HepG2 (cell line): ENCODE results near the gene HSD11B1. TPM values are rescaled to one million over a fixed set of nuclear protein-coding genes. Genes with fewer than 3 reads are reported as not detected.

ENCODE experiments used
- ATAC-seq: fragments of 200-7000 bp; cut with Tn5 transposase; 3 replicates; pipeline ENCODE4 v1.9.1; 2020; ENCODE audit warnings: mild to moderate bottlenecking, moderate library complexity
- BruUV-seq: library from RNA; stranded (reverse); fragments of 400-500 nt; replicated peaks from 2 replicates; lab custom pipeline; 2021; lab: Mats Ljungman, UMichigan
- CTCF ChIA-PET: fragments of 300-600 bp; formaldehyde crosslinking; extraction: SDS; loops from one replicate; lab custom pipeline; 2021; ENCODE audit warnings: low total read pairs, inconsistent platforms, low intra/inter-chr PET ratio; lab: Yijun Ruan, JAX
- POLR2A ChIA-PET: fragments of 350-600 bp; sonication (Branson Sonifier 250); formaldehyde crosslinking; loops from one replicate; lab custom pipeline; 2020; ENCODE audit warnings: antibody characterized with exemption, inconsistent platforms; lab: Yijun Ruan, JAX
- DNase-seq: peaks from one replicate; pipeline ENCODE4 v3.0.0-alpha.2; 2015; ENCODE audit warnings: low spot score
- FAIRE-seq: peaks from 3 replicates; lab custom pipeline; 2011; peaks lifted over from hg19 to GRCh38; lab: Jason Lieb, UNC
- H2AFZ ChIP-seq: one replicate; pipeline ENCODE4 v1.6.1; 2011; ENCODE audit warnings: low read length, inconsistent platforms
- H3K27ac ChIP-seq: fragments of 300-600 bp; 3 replicates; pipeline ENCODE4 v1.8.0; 2011; ENCODE audit warnings: mixed run types, mild to moderate bottlenecking, mixed read lengths, low read length, inconsistent platforms; ENCODE audit not compliant: insufficient read depth; ENCODE audit errors: extremely low read length
- H3K27me3 ChIP-seq, 2 experiments: fragments of 200-600 bp in 1 of 2; 2 replicates in 1 of 2; 3 replicates in 1 of 2; pipeline versions ENCODE4 v1.6.0 to v1.8.0; 2011; ENCODE audit warnings: low read length in 2 of 2, mild to moderate bottlenecking in 2 of 2, moderate library complexity in 2 of 2, inconsistent platforms in 1 of 2; ENCODE audit not compliant: insufficient read depth in 2 of 2, control insufficient read depth in 1 of 2
- H3K36me3 ChIP-seq, 2 experiments: fragments of 200-600 bp in 1 of 2; replicated peaks in 1 of 2; 2 replicates in 1 of 2; 3 replicates in 1 of 2; pipeline versions ENCODE4 v1.5.1 to v1.8.0; 2011; ENCODE audit warnings: low read length in 2 of 2, inconsistent platforms in 1 of 2; ENCODE audit not compliant: insufficient read depth in 2 of 2, control insufficient read depth in 1 of 2
- H3K4me1 ChIP-seq: 2 replicates; pipeline ENCODE4 v1.5.1; 2012; ENCODE audit warnings: low read length, inconsistent platforms; ENCODE audit not compliant: insufficient read depth
- H3K4me2 ChIP-seq: 2 replicates; pipeline ENCODE4 v1.6.0; 2011; ENCODE audit warnings: low read depth, low read length, inconsistent platforms
- H3K4me3 ChIP-seq, 3 experiments: fragments of 200-600 bp in 1 of 3; sonication (generic), shearing (Covaris generic) in 1 of 3; replicated peaks in 1 of 3; 2 replicates each; pipeline ENCODE4 v1.5.1; 2011 to 2016; ENCODE audit warnings: low read length in 3 of 3, inconsistent platforms in 2 of 3, low read depth in 2 of 3, mild to moderate bottlenecking in 2 of 3, control low read depth in 1 of 3, mixed read lengths in 1 of 3; ENCODE audit not compliant: insufficient read depth in 1 of 3
- H3K79me2 ChIP-seq: one replicate; pipeline ENCODE4 v1.6.1; 2011; ENCODE audit warnings: low read length, inconsistent platforms; ENCODE audit not compliant: insufficient read depth
- H3K9ac ChIP-seq: 2 replicates; pipeline ENCODE4 v1.6.0; 2011; ENCODE audit warnings: mild to moderate bottlenecking, low read depth, low read length, inconsistent platforms; ENCODE audit not compliant: insufficient read depth
- H3K9me3 ChIP-seq: 2 replicates; pipeline ENCODE4 v1.5.1; 2012; ENCODE audit warnings: mild to moderate bottlenecking, low read length
- H4K20me1 ChIP-seq: 2 replicates; pipeline ENCODE4 v1.6.0; 2011; ENCODE audit warnings: inconsistent platforms, mild to moderate bottlenecking, low read length, moderate library complexity; ENCODE audit not compliant: insufficient read depth
- ARHGAP35 ChIP-seq: sonication (generic); formaldehyde crosslinking; IDR thresholded peaks from 2 replicates; pipeline ENCODE4 v1.9.0; 2022; ENCODE audit warnings: mild to moderate bottlenecking, inconsistent platforms, moderate library complexity, missing genetic modification reagents, borderline replicate concordance
- CC2D1A ChIP-seq: sonication (generic); formaldehyde crosslinking; IDR thresholded peaks from 2 replicates; pipeline ENCODE4 v1.8.1; 2023; ENCODE audit warnings: mild to moderate bottlenecking, missing genetic modification reagents
- FOXP1 ChIP-seq, 2 experiments: fragments of 450-650 bp in 1 of 2; IDR thresholded peaks; 2 replicates each; pipeline ENCODE4 v1.6.1; 2017 to 2018; ENCODE audit warnings: antibody characterized with exemption in 1 of 2
- PCBP1 ChIP-seq: fragments of 200-400 bp; formaldehyde crosslinking; IDR thresholded peaks from 2 replicates; pipeline ENCODE4 v1.6.1; 2017; ENCODE audit warnings: mild to moderate bottlenecking, low read depth, low read length, borderline replicate concordance
- RAD21 ChIP-seq: fragments of 450-650 bp; formaldehyde crosslinking; IDR thresholded peaks from 2 replicates; pipeline ENCODE4 v1.5.0; 2020; ENCODE audit warnings: mild to moderate bottlenecking
- RELA ChIP-seq: sonication (generic); formaldehyde crosslinking; IDR thresholded peaks from 2 replicates; pipeline ENCODE4 v1.4.0; 2020; ENCODE audit warnings: missing genetic modification reagents
- XRCC5 ChIP-seq: fragments of 200-400 bp; formaldehyde crosslinking; optimal IDR thresholded peaks from 2 replicates; pipeline ENCODE3; 2017; ENCODE audit warnings: mild to moderate bottlenecking, low read length
- ZNF333 ChIP-seq: sonication (generic); formaldehyde crosslinking; IDR thresholded peaks from 2 replicates; pipeline ENCODE4 v1.4.0; 2020; ENCODE audit warnings: mild to moderate bottlenecking, missing genetic modification reagents, borderline replicate concordance
- WGBS: methylation state at CpG from one replicate; pipeline ENCODE4 v1.1.6; 2017; ENCODE audit warnings: low lambda C conversion rate; 5-methylcytosine and 5-hydroxymethylcytosine counted together
- in situ Hi-C: cut with HindIII; loops from 2 replicates; pipeline ENCODE4 v1.10.0; 2017; ENCODE audit warnings: low pct_unique_long_range_greater_than_20kb; ENCODE audit not compliant: extremely low pct_ligation_motif_present
- intact Hi-C: fragments of 100-400 bp; cut with micrococcal nuclease; formaldehyde crosslinking; loops from one replicate; pipeline ENCODE4 v1.10.0; 2022; ENCODE audit not compliant: unreplicated experiment
- polyA plus RNA-seq, 8 experiments: library from polyadenylated mRNA; depleted of rRNA in 3 of 8; stranded (reverse) in 7 of 8; unstranded in 1 of 8; fragments of >200 nt; fragmentation: Illumina TruSeq in 4 of 8; extraction: Trizol in 4 of 8; gene quantifications; 2 replicates each; pipeline versions ENCODE4 v1.2.1 to v1.2.3, GENCODE V29; 2011 to 2016; ENCODE audit warnings: low read depth in 4 of 8, missing spikeins in 1 of 8, mixed read lengths in 1 of 8; ENCODE audit not compliant: insufficient read depth in 1 of 8
- total RNA-seq, 5 experiments: library from RNA; depleted of rRNA; stranded (reverse); fragments of >200 nt; fragmentation: Illumina TruSeq; extraction: Trizol; gene quantifications; 2 replicates each; pipeline ENCODE4 v1.2.3, GENCODE V29; 2016; ENCODE audit warnings: low read depth in 1 of 5
- TF ChIP-seq, protein P1 (sequence below): sonication (generic); formaldehyde crosslinking; conservative IDR thresholded peaks from 2 replicates; pipeline ENCODE4 v1.8.0; 2022; ENCODE audit warnings: mild to moderate bottlenecking, moderate library complexity, missing genetic modification reagents
- TF ChIP-seq, protein P2 (sequence below): sonication (generic); formaldehyde crosslinking; conservative IDR thresholded peaks from 2 replicates; pipeline ENCODE4 v1.4.0; 2020; ENCODE audit warnings: mild to moderate bottlenecking, missing genetic modification reagents, moderate library complexity
- TF ChIP-seq, protein P3 (sequence below): IDR thresholded peaks from 2 replicates; pipeline ENCODE4 v1.6.1; 2016

The HSD11B1 gene
- total and polyA plus RNA-seq, 2 of the 13 experiments (the other 11 are each of a cell fraction or from before 2014, with no cell fraction given) = not detected

DNA sequence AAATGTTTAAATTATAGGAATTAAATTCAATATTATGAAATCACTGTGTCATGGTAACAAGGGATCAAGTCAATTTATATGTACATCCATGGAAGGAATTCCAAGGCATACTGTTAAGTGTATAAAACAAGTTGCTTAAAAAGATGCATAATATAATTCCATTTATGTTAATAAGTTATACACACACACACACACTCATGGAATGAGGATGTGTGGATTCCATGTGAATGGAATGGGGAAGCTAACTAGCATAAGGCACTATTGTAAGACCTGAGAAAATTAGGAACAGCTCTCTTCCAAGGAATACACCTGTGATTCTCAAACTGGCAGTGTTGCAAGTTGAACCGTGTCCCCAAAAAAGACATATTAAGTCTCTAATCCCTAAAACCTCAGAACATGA, 33.6 kb downstream of the HSD11B1 start:
- CTCF ChIA-PET = no interaction called here
- no peak for TF ChIP-seq CC2D1A (CRISPR knock-in tag)
- TF ChIP-seq FOXP1 (IDR thresholded peaks at IDR 0.05) = no peak
- no peak for TF ChIP-seq FOXP1 (CRISPR knock-in tag; IDR thresholded peaks at IDR 0.05)
- TF ChIP-seq, protein P1, sequence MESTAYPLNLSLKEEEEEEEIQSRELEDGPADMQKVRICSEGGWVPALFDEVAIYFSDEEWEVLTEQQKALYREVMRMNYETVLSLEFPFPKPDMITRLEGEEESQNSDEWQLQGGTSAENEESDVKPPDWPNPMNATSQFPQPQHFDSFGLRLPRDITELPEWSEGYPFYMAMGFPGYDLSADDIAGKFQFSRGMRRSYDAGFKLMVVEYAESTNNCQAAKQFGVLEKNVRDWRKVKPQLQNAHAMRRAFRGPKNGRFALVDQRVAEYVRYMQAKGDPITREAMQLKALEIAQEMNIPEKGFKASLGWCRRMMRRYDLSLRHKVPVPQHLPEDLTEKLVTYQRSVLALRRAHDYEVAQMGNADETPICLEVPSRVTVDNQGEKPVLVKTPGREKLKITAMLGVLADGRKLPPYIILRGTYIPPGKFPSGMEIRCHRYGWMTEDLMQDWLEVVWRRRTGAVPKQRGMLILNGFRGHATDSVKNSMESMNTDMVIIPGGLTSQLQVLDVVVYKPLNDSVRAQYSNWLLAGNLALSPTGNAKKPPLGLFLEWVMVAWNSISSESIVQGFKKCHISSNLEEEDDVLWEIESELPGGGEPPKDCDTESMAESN (CRISPR knock-in tag) = no peak
- no peak for TF ChIP-seq XRCC5
- no peak for TF ChIP-seq RAD21 (CRISPR knock-in tag)
- TF ChIP-seq, protein P2, sequence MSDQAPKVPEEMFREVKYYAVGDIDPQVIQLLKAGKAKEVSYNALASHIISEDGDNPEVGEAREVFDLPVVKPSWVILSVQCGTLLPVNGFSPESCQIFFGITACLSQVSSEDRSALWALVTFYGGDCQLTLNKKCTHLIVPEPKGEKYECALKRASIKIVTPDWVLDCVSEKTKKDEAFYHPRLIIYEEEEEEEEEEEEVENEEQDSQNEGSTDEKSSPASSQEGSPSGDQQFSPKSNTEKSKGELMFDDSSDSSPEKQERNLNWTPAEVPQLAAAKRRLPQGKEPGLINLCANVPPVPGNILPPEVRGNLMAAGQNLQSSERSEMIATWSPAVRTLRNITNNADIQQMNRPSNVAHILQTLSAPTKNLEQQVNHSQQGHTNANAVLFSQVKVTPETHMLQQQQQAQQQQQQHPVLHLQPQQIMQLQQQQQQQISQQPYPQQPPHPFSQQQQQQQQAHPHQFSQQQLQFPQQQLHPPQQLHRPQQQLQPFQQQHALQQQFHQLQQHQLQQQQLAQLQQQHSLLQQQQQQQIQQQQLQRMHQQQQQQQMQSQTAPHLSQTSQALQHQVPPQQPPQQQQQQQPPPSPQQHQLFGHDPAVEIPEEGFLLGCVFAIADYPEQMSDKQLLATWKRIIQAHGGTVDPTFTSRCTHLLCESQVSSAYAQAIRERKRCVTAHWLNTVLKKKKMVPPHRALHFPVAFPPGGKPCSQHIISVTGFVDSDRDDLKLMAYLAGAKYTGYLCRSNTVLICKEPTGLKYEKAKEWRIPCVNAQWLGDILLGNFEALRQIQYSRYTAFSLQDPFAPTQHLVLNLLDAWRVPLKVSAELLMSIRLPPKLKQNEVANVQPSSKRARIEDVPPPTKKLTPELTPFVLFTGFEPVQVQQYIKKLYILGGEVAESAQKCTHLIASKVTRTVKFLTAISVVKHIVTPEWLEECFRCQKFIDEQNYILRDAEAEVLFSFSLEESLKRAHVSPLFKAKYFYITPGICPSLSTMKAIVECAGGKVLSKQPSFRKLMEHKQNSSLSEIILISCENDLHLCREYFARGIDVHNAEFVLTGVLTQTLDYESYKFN = no peak
- no peak for TF ChIP-seq PCBP1
- no peak for TF ChIP-seq RELA (CRISPR knock-in tag)
- TF ChIP-seq ZNF333 = no peak
- TF ChIP-seq, protein P3, sequence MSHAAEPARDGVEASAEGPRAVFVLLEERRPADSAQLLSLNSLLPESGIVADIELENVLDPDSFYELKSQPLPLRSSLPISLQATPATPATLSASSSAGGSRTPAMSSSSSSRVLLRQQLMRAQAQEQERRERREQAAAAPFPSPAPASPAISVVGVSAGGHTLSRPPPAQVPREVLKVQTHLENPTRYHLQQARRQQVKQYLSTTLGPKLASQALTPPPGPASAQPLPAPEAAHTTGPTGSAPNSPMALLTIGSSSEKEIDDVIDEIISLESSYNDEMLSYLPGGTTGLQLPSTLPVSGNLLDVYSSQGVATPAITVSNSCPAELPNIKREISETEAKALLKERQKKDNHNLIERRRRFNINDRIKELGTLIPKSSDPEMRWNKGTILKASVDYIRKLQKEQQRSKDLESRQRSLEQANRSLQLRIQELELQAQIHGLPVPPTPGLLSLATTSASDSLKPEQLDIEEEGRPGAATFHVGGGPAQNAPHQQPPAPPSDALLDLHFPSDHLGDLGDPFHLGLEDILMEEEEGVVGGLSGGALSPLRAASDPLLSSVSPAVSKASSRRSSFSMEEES = no peak
- no peak for TF ChIP-seq ARHGAP35 (CRISPR knock-in tag)

More for the DNA sequence above, 33.6 kb downstream of the HSD11B1 start:
- H3K79me2 ChIP-seq = no peaks in the 10 kb centered on the region
- FAIRE-seq (no peak), ATAC-seq (no peak), DNase-seq (no peak)
- H2AFZ ChIP-seq = no peak overlapping the region
- intact Hi-C loops (no loop called here), in situ Hi-C loops (no loop called here)
- H3K27ac ChIP-seq = no peak overlapping the region
- POLR2A ChIA-PET = no interaction called here
- H3K4me3 ChIP-seq = no peak overlapping the region
- no TSS peak for BruUV-seq
- no peaks in the 10 kb centered on the region; a peak in 2 of 5 replicates for H3K27me3 ChIP-seq
- H4K20me1 ChIP-seq = no peaks in the 10 kb centered on the region
- no peaks in the 10 kb centered on the region for H3K36me3 ChIP-seq
- H3K4me1 ChIP-seq = no peaks in the 10 kb centered on the region
- H3K9me3 ChIP-seq = no peaks in the 10 kb centered on the region
- H3K4me2 ChIP-seq = no peak overlapping the region
- no peak overlapping the region for H3K9ac ChIP-seq
- 33% methylated on average over 1 of the region's 1 CpG for WGBS
